Prostate gland (tissue), 2 donors: ENCODE results near the gene UBAC2. TPM values are rescaled to one million over a fixed set of nuclear protein-coding genes. Genes with fewer than 3 reads are reported as not detected.

ENCODE experiments used
- DNase-seq: peaks from one replicate; pipeline ENCODE4 v3.0.0-alpha.2; 2019; ENCODE audit warnings: low spot score
- H3K27ac ChIP-seq, 2 donors: fragments of 200-600 bp; sonication (generic); 2 replicates each; pipeline ENCODE4 v1.5.1; 2017 to 2019
- H3K27me3 ChIP-seq: fragments of 200-600 bp; sonication (generic); replicated peaks from 2 replicates; pipeline ENCODE4 v1.5.1; 2019; ENCODE audit not compliant: insufficient read depth
- H3K36me3 ChIP-seq, 2 donors: fragments of 200-600 bp; sonication (generic); 1 replicate in 1 of 2; 2 replicates in 1 of 2; pipeline versions ENCODE4 v1.5.1 to v1.8.1; 2017 to 2019
- H3K4me1 ChIP-seq: fragments of 200-600 bp; sonication (generic); replicated peaks from 2 replicates; pipeline ENCODE4 v1.5.1; 2019
- H3K4me3 ChIP-seq, 2 donors: fragments of 200-600 bp; sonication (generic); 2 replicates each; pipeline ENCODE4 v1.5.1; 2017 to 2019
- H3K9me3 ChIP-seq: fragments of 200-600 bp; sonication (generic); 2 replicates; pipeline ENCODE4 v1.5.1; 2017
- CTCF ChIP-seq, 4 experiments: fragments of 200-600 bp in 2 of 4; fragments of 450-650 bp in 2 of 4; sonication (generic) in 2 of 4; IDR thresholded peaks; 1 replicate in 3 of 4; 2 replicates in 1 of 4; pipeline ENCODE4 v1.5.1; 2016 to 2019; ENCODE audit warnings: antibody characterized with exemption in 4 of 4, mild to moderate bottlenecking in 2 of 4, moderate library complexity in 2 of 4
- POLR2A ChIP-seq: fragments of 450-650 bp; IDR thresholded peaks from one replicate; pipeline ENCODE4 v1.6.1; 2016; ENCODE audit warnings: antibody characterized with exemption, mild to moderate bottlenecking
- POLR2AphosphoS5 ChIP-seq: sonication (generic); formaldehyde crosslinking; IDR thresholded peaks from one replicate; pipeline ENCODE4 v1.6.1; 2017; ENCODE audit warnings: antibody characterized with exemption
- WGBS: methylation state at CpG from one replicate; pipeline ENCODE4 v1.1.5; 2018; 5-methylcytosine and 5-hydroxymethylcytosine counted together
- intact Hi-C: fragments of 100-400 bp; cut with DNase I; formaldehyde crosslinking; loops from one replicate; pipeline ENCODE4 v1.14.2; 2022
- total RNA-seq, 2 donors: library from RNA; depleted of rRNA; stranded (reverse); fragments of >200 nt; gene quantifications; one replicate each; pipeline ENCODE4 v1.1.0, GENCODE V29; 2016

UBAC2 gene
- total RNA-seq, 2 donors from 2014 or later = 60.7 to 86.9 TPM

GRCh38 chr13:99320693-99321481 lies 120.2 kb downstream of the UBAC2 start:
- no peak for DNase-seq
- no peaks in the 10 kb centered on the region for H3K27me3 ChIP-seq
- 69% methylated on average over 5 of the region's 5 CpGs for WGBS
- no peaks in the 10 kb centered on the region for H3K4me1 ChIP-seq
- H3K36me3 ChIP-seq = no peaks in the 10 kb centered on the region
- H3K4me3 ChIP-seq = no peak overlapping the region
- intact Hi-C loops = no loop called here
- no peak overlapping the region for H3K27ac ChIP-seq
- no peak for TF ChIP-seq CTCF (IDR thresholded peaks at IDR 0.05)
- TF ChIP-seq POLR2A = no peak
- no peak for TF ChIP-seq POLR2AphosphoS5
- no peaks in the 10 kb centered on the region for H3K9me3 ChIP-seq

DNA sequence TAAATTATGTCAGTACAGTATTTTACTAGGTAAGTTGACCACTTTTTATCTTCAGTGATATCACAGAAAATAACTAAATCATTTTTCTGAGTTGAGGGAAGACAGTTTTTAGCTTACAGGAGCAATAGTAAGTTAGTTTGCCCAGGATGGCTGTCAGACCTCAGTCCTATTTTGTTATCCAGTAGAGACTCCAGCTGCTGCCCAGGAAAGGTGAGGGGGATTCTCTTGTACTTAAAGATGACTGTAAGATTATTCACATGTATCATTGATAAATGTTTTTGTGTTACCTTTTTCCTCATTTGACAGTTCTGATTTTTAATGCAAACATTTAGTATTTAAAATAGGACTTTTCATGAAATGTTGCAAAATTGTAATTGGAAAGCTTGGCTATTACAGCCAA lies 121.1 kb downstream of the UBAC2 start:
- DNase-seq = no peak

GRCh38 chr13:99322297-99323103 lies 121.8 kb downstream of the UBAC2 start:
- no peak for DNase-seq
- no peak for TF ChIP-seq POLR2A
- 72% methylated on average over 10 of the region's 10 CpGs for WGBS
- no peaks in the 10 kb centered on the region for H3K27me3 ChIP-seq
- H3K9me3 ChIP-seq = no peaks in the 10 kb centered on the region
- H3K36me3 ChIP-seq = no peaks in the 10 kb centered on the region
- no peak overlapping the region for H3K27ac ChIP-seq
- H3K4me3 ChIP-seq = no peak overlapping the region
- no peaks in the 10 kb centered on the region for H3K4me1 ChIP-seq
- intact Hi-C loops = no loop called here

More for the DNA sequence above, 121.1 kb downstream of the UBAC2 start:
- H3K36me3 ChIP-seq = no peaks in the 10 kb centered on the region
- no peaks in the 10 kb centered on the region for H3K9me3 ChIP-seq
- intact Hi-C loops = no loop called here
- no peak for TF ChIP-seq POLR2AphosphoS5
- no peak overlapping the region for H3K4me3 ChIP-seq
- no peaks in the 10 kb centered on the region for H3K27me3 ChIP-seq
- no peak overlapping the region for H3K27ac ChIP-seq
- H3K4me1 ChIP-seq = no peaks in the 10 kb centered on the region

- Histone ChIP-seq H3K9me3 (no peaks in the 10 kb centered on the region), H3K36me3 (no peaks in the 10 kb centered on the region), H3K27me3 (no peaks in the 10 kb centered on the region), H3K4me3 (no peak overlapping the region), H3K4me1 (no peaks in the 10 kb centered on the region), H3K27ac (no peak overlapping the region)
- WGBS = 83% methylated on average over 3 of the region's 3 CpGs
- DNase-seq = no peak
- TF ChIP-seq POLR2A (no peak), CTCF (IDR thresholded peaks at IDR 0.05) (no peak), POLR2AphosphoS5 (no peak)
- intact Hi-C loops = no loop called here
These were observed 122.8 kb downstream of the UBAC2 start for GRCh38 chr13:99323488-99323887.

- intact Hi-C loops = no loop called here
- DNase-seq = no peak
- Histone ChIP-seq H3K36me3 (no peaks in the 10 kb centered on the region), H3K4me3 (no peak overlapping the region), H3K4me1 (no peaks in the 10 kb centered on the region), H3K9me3 (no peaks in the 10 kb centered on the region), H3K27ac (no peak overlapping the region), H3K27me3 (no peaks in the 10 kb centered on the region)
- TF ChIP-seq POLR2AphosphoS5 (no peak), POLR2A (no peak), CTCF (IDR thresholded peaks at IDR 0.05) (no peak)
These were observed 125.4 kb downstream of the UBAC2 start for GRCh38 chr13:99326012-99326411.
